KBM-7 (cell line): ENCODE data around the gene PLOD1.
A peak's percentile ranks its signal among the peaks of the same experiment; 100 is the strongest.

Source experiments
- DNase-seq: peaks from one replicate; pipeline ENCODE4 v3.0.0-alpha.2; 2015
- in situ Hi-C: fragments of 300-500 bp; cut with MboI; formaldehyde crosslinking; loops from 2 replicates; pipeline ENCODE4 v1.14.3; 2020; ENCODE audit warnings: low sequenced_read_pairs, low pct_unique_long_range_greater_than_20kb, mixed read lengths

The PLOD1 gene

DNA sequence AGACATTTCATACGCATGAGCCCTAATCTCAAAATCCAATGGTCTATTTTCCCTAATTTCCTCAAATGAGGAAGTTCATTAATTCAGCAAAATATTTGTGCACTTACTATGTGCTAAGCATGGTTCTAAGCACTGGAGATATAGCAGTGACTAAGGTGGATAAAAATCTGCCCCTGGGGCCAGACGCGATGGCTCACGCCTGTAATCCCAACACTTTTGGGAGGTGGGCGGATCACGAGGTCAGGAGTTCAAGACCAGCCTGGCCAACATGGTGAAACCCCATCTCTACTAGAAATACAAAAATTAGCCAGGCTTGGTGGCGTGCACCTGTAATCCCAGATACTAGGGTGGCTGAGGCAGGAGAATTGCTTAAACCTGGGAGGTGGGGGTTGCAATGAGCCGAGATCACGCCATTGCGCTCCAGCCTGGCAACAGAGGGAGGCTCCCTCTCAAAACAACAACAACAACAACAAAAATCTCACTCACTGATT is 80.5 kb downstream of the PLOD1 start:
- in situ Hi-C loops = no loop called here
- DNase-seq = no peak

GRCh38 chr1:12015499-12015898 is 81.0 kb downstream of the PLOD1 start:
- DNase-seq = no peak
- in situ Hi-C loops = no loop called here

GRCh38 chr1:12016182-12016581 is 81.7 kb downstream of the PLOD1 start:
- DNase-seq = no peak
- in situ Hi-C loops = no loop called here

GRCh38 chr1:12019858-12020509 is 85.5 kb downstream of the PLOD1 start:
- in situ Hi-C loops = no loop called here
- peak; percentile 66 for DNase-seq

- no peak for DNase-seq
- in situ Hi-C loops = no loop called here
These were observed 87.1 kb downstream of the PLOD1 start for GRCh38 chr1:12021616-12022015.

- in situ Hi-C loops = no loop called here
- no peak for DNase-seq
These were observed 87.5 kb downstream of the PLOD1 start for GRCh38 chr1:12022036-12022435.
